ENCODE results near the gene MCF2L2. TPM values are rescaled to one million over a fixed set of nuclear protein-coding genes. Genes with fewer than 3 reads are reported as not detected.
"Not testable (repeated sequence)": the region's sequence is repeated elsewhere in the genome, so short reads cannot be mapped to it uniquely, and the experiment has no call there.

Gene MCF2L2
- total and polyA plus RNA-seq, 2 of the 13 experiments (the other 11 are each of a cell fraction or from before 2014, with no cell fraction given) = not detected

- intact Hi-C loops (cut with micrococcal nuclease; ENCODE audit: unreplicated experiment) = loop anchor here (5.0 kb wide), 1 partner anchor 1204 kb away; no protein-coding TSS in a partner anchor
- CTCF ChIA-PET (ENCODE audit: low intra/inter-chr PET ratio, low total read pairs) = not testable (repeated sequence)
Observed at GRCh38 chr3:183167975-183168374, 260.4 kb downstream of the MCF2L2 start.

GRCh38 chr3:183163563-183163962 is 264.9 kb downstream of the MCF2L2 start:
- H3K79me2 ChIP-seq (ENCODE audit: insufficient read depth, low read length) = no peaks in the 10 kb centered on the region
- TF ChIP-seq ZNF720 (CRISPR knock-in tag; IDR thresholded peaks at IDR 0.05) (no peak), FOXP4 (CRISPR knock-in tag; IDR thresholded peaks at IDR 0.05) (no peak), THAP9 (CRISPR knock-in tag; IDR thresholded peaks at IDR 0.05; ENCODE audit: borderline replicate concordance) (no peak), ZBTB7B (CRISPR knock-in tag; IDR thresholded peaks at IDR 0.05) (no peak), ZNF225 (CRISPR knock-in tag; IDR thresholded peaks at IDR 0.05) (no peak), ZNF446 (CRISPR knock-in tag; IDR thresholded peaks at IDR 0.05) (no peak), POLR2A (IDR thresholded peaks at IDR 0.05; ENCODE audit: insufficient read depth in 1 of 2, low read depth in 2 of 2, low read length in 2 of 2) (no peak), RBFOX2 (IDR thresholded peaks at IDR 0.05; ENCODE audit: low read depth, low read length) (no peak), ZNF563 (CRISPR knock-in tag; IDR thresholded peaks at IDR 0.05) (no peak), NFKBIZ (CRISPR knock-in tag; IDR thresholded peaks at IDR 0.05) (no peak), ZNF513 (CRISPR knock-in tag; conservative IDR thresholded peaks at IDR 0.05) (no peak)

More at GRCh38 chr3:183167975-183168374, 260.4 kb downstream of the MCF2L2 start:
- H4K20me1 ChIP-seq (ENCODE audit: insufficient read depth, low read length); POLR2A ChIA-PET; H3K36me3 ChIP-seq (replicated peaks in 1 of 2; ENCODE audit: control insufficient read depth in 1 of 2, insufficient read depth in 2 of 2, low read length in 2 of 2); H3K27me3 ChIP-seq (ENCODE audit: control insufficient read depth in 1 of 2, insufficient read depth in 2 of 2, low read length in 2 of 2); DNase-seq (ENCODE audit: low spot score); H3K27ac ChIP-seq (ENCODE audit: extremely low read length, insufficient read depth, low read length); H2AFZ ChIP-seq (ENCODE audit: low read length); in situ Hi-C loops (cut with HindIII; ENCODE audit: extremely low pct_ligation_motif_present, low pct_unique_long_range_greater_than_20kb); H3K9me3 ChIP-seq (ENCODE audit: low read length); ATAC-seq; H3K4me3 ChIP-seq (replicated peaks in 1 of 3; ENCODE audit: insufficient read depth in 1 of 3, low read depth in 2 of 3, low read length in 3 of 3); FAIRE-seq; BruUV-seq (replicated peaks); H3K9ac ChIP-seq (ENCODE audit: insufficient read depth, low read depth, low read length); H3K4me1 ChIP-seq (ENCODE audit: insufficient read depth, low read length); H3K4me2 ChIP-seq (ENCODE audit: low read depth, low read length); H3K79me2 ChIP-seq (ENCODE audit: insufficient read depth, low read length): not testable (repeated sequence)
- TF ChIP-seq HNF4A (CRISPR knock-in tag; IDR thresholded peaks at IDR 0.05) = peak; percentile 53
- WGBS (ENCODE audit: low lambda C conversion rate) = 25% methylated on average over 1 of the region's 1 CpG

More at GRCh38 chr3:183163563-183163962, 264.9 kb downstream of the MCF2L2 start:
- H4K20me1 ChIP-seq (ENCODE audit: insufficient read depth, low read length) = no peaks in the 10 kb centered on the region
- ChIA-PET POLR2A (no interaction called here), CTCF (ENCODE audit: low intra/inter-chr PET ratio, low total read pairs) (no interaction called here)
- H3K27ac ChIP-seq (ENCODE audit: extremely low read length, insufficient read depth, low read length) = no peak overlapping the region
- in situ Hi-C loops (cut with HindIII; ENCODE audit: extremely low pct_ligation_motif_present, low pct_unique_long_range_greater_than_20kb) = no loop called here
- no peak for FAIRE-seq
- no peaks in the 10 kb centered on the region for H3K36me3 ChIP-seq (replicated peaks in 1 of 2; ENCODE audit: control insufficient read depth in 1 of 2, insufficient read depth in 2 of 2, low read length in 2 of 2)
- no peak overlapping the region for H2AFZ ChIP-seq (ENCODE audit: low read length)
- H3K4me2 ChIP-seq (ENCODE audit: low read depth, low read length) = no peak overlapping the region
- intact Hi-C loops (cut with micrococcal nuclease; ENCODE audit: unreplicated experiment) = no loop called here
- H3K4me3 ChIP-seq (replicated peaks in 1 of 3; ENCODE audit: insufficient read depth in 1 of 3, low read depth in 2 of 3, low read length in 3 of 3) = no peak overlapping the region
- BruUV-seq (replicated peaks) = no TSS peak
- no peak for DNase-seq (ENCODE audit: low spot score)
- 93% methylated on average over 18 of the region's 25 CpGs for WGBS (ENCODE audit: low lambda C conversion rate)
- H3K4me1 ChIP-seq (ENCODE audit: insufficient read depth, low read length) = peaks cover 10% of the 10 kb centered on the region
- H3K9ac ChIP-seq (ENCODE audit: insufficient read depth, low read depth, low read length) = no peak overlapping the region
- ATAC-seq = no peak
- no peaks in the 10 kb centered on the region for H3K9me3 ChIP-seq (ENCODE audit: low read length)
- H3K27me3 ChIP-seq (ENCODE audit: control insufficient read depth in 1 of 2, insufficient read depth in 2 of 2, low read length in 2 of 2) = peaks cover 2 to 15% of the 10 kb centered on the region in 2 experiments; a peak in 3 of 5 replicates

Data from HepG2 (cell line).